ENCODE data around the gene KRTAP20-3.

Gene KRTAP20-3

GRCh38 chr21:30642564-30642963, at the start of gene KRTAP20-3:
KRTAP20-3 (plus strand) TSS chr21:30642864.
- DNase-seq: no peak

GRCh38 chr21:30598802-30599201, 43.9 kb upstream of the KRTAP20-3 start, which contains the start of gene KRTAP6-2:
KRTAP6-2 (minus strand) TSS chr21:30598902; CDS start chr21:30598874, 28 bp downstream.
- no peak for DNase-seq

GRCh38 chr21:30600787-30601186, 41.9 kb upstream of the KRTAP20-3 start, which contains the start of gene KRTAP22-1:
KRTAP22-1 (plus strand) TSS chr21:30601087.
- no peak for DNase-seq

- DNase-seq: no peak
These were observed 36.7 kb upstream of the KRTAP20-3 start for GRCh38 chr21:30605968-30606367.

GRCh38 chr21:30612132-30612531, 30.5 kb upstream of the KRTAP20-3 start:
- DNase-seq: no peak

- no peak for DNase-seq
These were observed 28.8 kb upstream of the KRTAP20-3 start, which contains the start of gene KRTAP6-1 for GRCh38 chr21:30613836-30614235. KRTAP6-1 (minus strand) TSS chr21:30613930; CDS start chr21:30613904, 26 bp downstream.

- no peak for DNase-seq
These were observed 27.5 kb upstream of the KRTAP20-3 start for GRCh38 chr21:30615199-30615598.

GRCh38 chr21:30616125-30616524, 26.5 kb upstream of the KRTAP20-3 start, which contains the start of gene KRTAP20-1:
KRTAP20-1 (plus strand) TSS chr21:30616425; CDS start chr21:30616455, 30 bp downstream.
- DNase-seq: no peak

- no peak for DNase-seq
These were observed 22.6 kb upstream of the KRTAP20-3 start for GRCh38 chr21:30620080-30620479.

- no peak for DNase-seq
These were observed 22.1 kb upstream of the KRTAP20-3 start, which contains the start of gene KRTAP20-4 for GRCh38 chr21:30620522-30620921. KRTAP20-4 (plus strand) TSS chr21:30620627.

GRCh38 chr21:30623362-30623761, 19.3 kb upstream of the KRTAP20-3 start:
- no peak for DNase-seq

- no peak for DNase-seq
These were observed 17.1 kb upstream of the KRTAP20-3 start for GRCh38 chr21:30625449-30626165.

GRCh38 chr21:30628109-30628508, 14.6 kb upstream of the KRTAP20-3 start:
- no peak for DNase-seq

GRCh38 chr21:30629200-30629599, 13.5 kb upstream of the KRTAP20-3 start:
- DNase-seq: no peak

GRCh38 chr21:30634906-30635305, 7.8 kb upstream of the KRTAP20-3 start, which contains the start of gene KRTAP20-2:
KRTAP20-2 (plus strand) TSS chr21:30635206; CDS start chr21:30635264, 58 bp downstream.
- DNase-seq: no peak

GRCh38 chr21:30638686-30639085, 4.0 kb upstream of the KRTAP20-3 start:
- no peak for DNase-seq

GRCh38 chr21:30646904-30647414, 4.3 kb downstream of the KRTAP20-3 start:
- DNase-seq: no peak

GRCh38 chr21:30652891-30653290, 10.2 kb downstream of the KRTAP20-3 start:
- DNase-seq: no peak

GRCh38 chr21:30668776-30669175, 26.1 kb downstream of the KRTAP20-3 start:
- DNase-seq: no peak

GRCh38 chr21:30672985-30673650, 30.5 kb downstream of the KRTAP20-3 start:
- DNase-seq: no peak

GRCh38 chr21:30674312-30674711, 31.6 kb downstream of the KRTAP20-3 start:
- no peak for DNase-seq

GRCh38 chr21:30676737-30677136, 34.1 kb downstream of the KRTAP20-3 start:
- no peak for DNase-seq

- DNase-seq: no peak
These were observed 37.9 kb downstream of the KRTAP20-3 start for GRCh38 chr21:30680586-30680985.

- no peak for DNase-seq
These were observed 41.8 kb downstream of the KRTAP20-3 start for GRCh38 chr21:30684506-30684905.

Measured in bone marrow (tissue), 2 donors.